HUES6 (cell line): Measurements from ENCODE around the gene CCDC107.

ENCODE experiments used
- H3K27ac ChIP-seq: 2 replicates; pipeline ENCODE4 v1.7.0; 2013; ENCODE audit warnings: low read depth, mild to moderate bottlenecking, low read length, inconsistent platforms
- H3K27me3 ChIP-seq: 2 replicates; pipeline ENCODE4 v1.6.1; 2013; ENCODE audit warnings: low read length; ENCODE audit not compliant: control insufficient read depth, insufficient read depth
- H3K36me3 ChIP-seq: 2 replicates; pipeline ENCODE4 v1.6.1; 2013; ENCODE audit warnings: low read length; ENCODE audit not compliant: control insufficient read depth, insufficient read depth
- H3K4me1 ChIP-seq: 2 replicates; pipeline ENCODE4 v1.6.1; 2013; ENCODE audit warnings: low read length; ENCODE audit not compliant: control insufficient read depth, insufficient read depth
- H3K4me3 ChIP-seq: 2 replicates; pipeline ENCODE4 v1.5.1; 2013; ENCODE audit warnings: low read depth, low read length
- H3K9ac ChIP-seq: one replicate; pipeline ENCODE4 v1.6.1; 2013; ENCODE audit warnings: mild to moderate bottlenecking, low read length
- H3K9me3 ChIP-seq: 2 replicates; pipeline ENCODE4 v1.6.1; 2013; ENCODE audit warnings: low read depth, low read length; ENCODE audit not compliant: control insufficient read depth, insufficient read depth

The CCDC107 gene

GRCh38 chr9:35696520-35697215, 38.6 kb downstream of the CCDC107 start:
- H3K27me3 ChIP-seq = no peaks in the 10 kb centered on the region
- H3K9ac ChIP-seq = no peak overlapping the region
- H3K4me3 ChIP-seq = no peak overlapping the region
- H3K9me3 ChIP-seq = no peaks in the 10 kb centered on the region
- H3K36me3 ChIP-seq = peaks cover 57% of the 10 kb centered on the region
- H3K27ac ChIP-seq = no peak overlapping the region
- peaks cover 3% of the 10 kb centered on the region; the same call in 1 of the 2 replicates for H3K4me1 ChIP-seq

- Histone ChIP-seq H3K9me3 (no peaks in the 10 kb centered on the region), H3K36me3 (peaks cover 65% of the 10 kb centered on the region), H3K4me1 (no peaks in the 10 kb centered on the region), H3K27me3 (no peaks in the 10 kb centered on the region), H3K27ac (no peak overlapping the region), H3K9ac (no peak overlapping the region), H3K4me3 (no peak overlapping the region)
These were observed 39.4 kb downstream of the CCDC107 start for GRCh38 chr9:35697486-35697885.

- Histone ChIP-seq H3K27me3 (no peaks in the 10 kb centered on the region), H3K36me3 (peaks cover 72% of the 10 kb centered on the region)
These were observed 40.1 kb downstream of the CCDC107 start for GRCh38 chr9:35698231-35698630.

GRCh38 chr9:35700031-35700430, 41.9 kb downstream of the CCDC107 start:
- Histone ChIP-seq H3K27me3 (no peaks in the 10 kb centered on the region), H3K4me3 (no peak overlapping the region), H3K4me1 (no peaks in the 10 kb centered on the region), H3K9me3 (no peaks in the 10 kb centered on the region), H3K27ac (no peak overlapping the region), H3K36me3 (peaks cover 90% of the 10 kb centered on the region), H3K9ac (no peak overlapping the region)

More at GRCh38 chr9:35698231-35698630, 40.1 kb downstream of the CCDC107 start:
- Histone ChIP-seq H3K4me1 (no peaks in the 10 kb centered on the region), H3K9me3 (no peaks in the 10 kb centered on the region), H3K27ac (no peak overlapping the region), H3K4me3 (no peak overlapping the region), H3K9ac (no peak overlapping the region)

- H3K9ac ChIP-seq = no peak overlapping the region
- H3K36me3 ChIP-seq = peaks cover 97% of the 10 kb centered on the region
- no peaks in the 10 kb centered on the region for H3K9me3 ChIP-seq
- H3K27me3 ChIP-seq = no peaks in the 10 kb centered on the region
- H3K4me1 ChIP-seq = no peaks in the 10 kb centered on the region
- no peak overlapping the region for H3K27ac ChIP-seq
- no peak overlapping the region for H3K4me3 ChIP-seq
These were observed 42.9 kb downstream of the CCDC107 start for GRCh38 chr9:35700942-35701341.

- Histone ChIP-seq H3K36me3 (peaks cover 99% of the 10 kb centered on the region), H3K27me3 (no peaks in the 10 kb centered on the region), H3K27ac (no peak overlapping the region), H3K4me3 (no peak overlapping the region), H3K4me1 (no peaks in the 10 kb centered on the region), H3K9me3 (no peaks in the 10 kb centered on the region), H3K9ac (no peak overlapping the region)
These were observed 44.6 kb downstream of the CCDC107 start for GRCh38 chr9:35702696-35703095.

- Histone ChIP-seq H3K4me1 (no peaks in the 10 kb centered on the region), H3K4me3 (no peak overlapping the region), H3K9ac (no peak overlapping the region), H3K27me3 (no peaks in the 10 kb centered on the region), H3K27ac (no peak overlapping the region), H3K36me3 (peaks cover 98% of the 10 kb centered on the region), H3K9me3 (no peaks in the 10 kb centered on the region)
These were observed 46.0 kb downstream of the CCDC107 start for GRCh38 chr9:35703906-35704672.

- H3K27me3 ChIP-seq = no peaks in the 10 kb centered on the region
- H3K9ac ChIP-seq = no peak overlapping the region
- H3K36me3 ChIP-seq = peaks cover 92% of the 10 kb centered on the region
- H3K4me3 ChIP-seq = no peak overlapping the region
- H3K9me3 ChIP-seq = no peaks in the 10 kb centered on the region
- H3K27ac ChIP-seq = no peak overlapping the region
- no peaks in the 10 kb centered on the region for H3K4me1 ChIP-seq
These were observed 47.3 kb downstream of the CCDC107 start for GRCh38 chr9:35705372-35705771.

GRCh38 chr9:35705836-35706430, 47.8 kb downstream of the CCDC107 start:
- Histone ChIP-seq H3K9ac (no peak overlapping the region), H3K4me1 (no peaks in the 10 kb centered on the region), H3K27ac (no peak overlapping the region), H3K36me3 (peaks cover 92% of the 10 kb centered on the region), H3K4me3 (no peak overlapping the region), H3K27me3 (no peaks in the 10 kb centered on the region), H3K9me3 (no peaks in the 10 kb centered on the region)

GRCh38 chr9:35706951-35707350, 48.9 kb downstream of the CCDC107 start:
- no peak overlapping the region for H3K4me3 ChIP-seq
- peaks cover 92% of the 10 kb centered on the region for H3K36me3 ChIP-seq
- H3K27ac ChIP-seq = no peak overlapping the region
- no peaks in the 10 kb centered on the region for H3K27me3 ChIP-seq
- H3K9me3 ChIP-seq = no peaks in the 10 kb centered on the region
- H3K4me1 ChIP-seq = peaks cover 1% of the 10 kb centered on the region; the same call in 1 of the 2 replicates
- H3K9ac ChIP-seq = no peak overlapping the region

- Histone ChIP-seq H3K27ac (no peak overlapping the region), H3K27me3 (no peaks in the 10 kb centered on the region), H3K9ac (no peak overlapping the region), H3K4me1 (peaks cover 3% of the 10 kb centered on the region; the same call in 1 of the 2 replicates), H3K9me3 (no peaks in the 10 kb centered on the region), H3K36me3 (peaks cover 92% of the 10 kb centered on the region), H3K4me3 (no peak overlapping the region)
These were observed 50.1 kb downstream of the CCDC107 start for GRCh38 chr9:35708146-35708545.
